ENCODE measurements around the gene DDI2. TPM values are rescaled to one million over a fixed set of nuclear protein-coding genes. Genes with fewer than 3 reads are reported as not detected.

DDI2 gene
- total and polyA plus RNA-seq, 11 donors, result 6.2 to 33.5 (median 21.8) TPM

GRCh38 chr1:15701784-15702183, 84.5 kb downstream of the DDI2 start:
- H3K4me3 ChIP-seq, result no peak overlapping the region
- 72 to 89% (median 85%) methylated on average over 8 of the region's 8 CpGs for WGBS, 4 donors
- peak overlapping the region in 5 of 12 donors; percentile 6 to 96 (median 89) for H3K27ac ChIP-seq
- no peaks in the 10 kb centered on the region for H3K9me3 ChIP-seq
- H3K27me3 ChIP-seq, result no peaks in the 10 kb centered on the region
- peaks cover 9 to 84% (median 59%) of the 10 kb centered on the region in 12 donors for H3K4me1 ChIP-seq
- intact Hi-C loops (cut with DNase I), result loop anchor here in 1 of 10 donors (5.0 kb wide), 1 partner anchor 36 kb away; the partner anchor contains the start of gene SLC25A34
- peaks cover 0 to 33% (median 7%) of the 10 kb centered on the region in 9 donors for H3K36me3 ChIP-seq
- DNase-seq, result no peak
- no peak for ATAC-seq
- TF ChIP-seq POLR2A (IDR thresholded peaks at IDR 0.05), result no peak
- TF ChIP-seq CTCF (IDR thresholded peaks at IDR 0.05), result no peak

GRCh38 chr1:15702722-15703550, 85.7 kb downstream of the DDI2 start:
- H3K27me3 ChIP-seq, result no peaks in the 10 kb centered on the region

GRCh38 chr1:15703562-15703961, 86.3 kb downstream of the DDI2 start:
- intact Hi-C loops (cut with DNase I), result loop anchor here in 1 of 10 donors (5.0 kb wide), 1 partner anchor 34 kb away; the partner anchor contains the start of gene SLC25A34

More at GRCh38 chr1:15702722-15703550, 85.7 kb downstream of the DDI2 start:
- H3K27ac ChIP-seq, result peak overlapping the region; percentile 14 to 96 (median 86)
- intact Hi-C loops (cut with DNase I), result loop anchor here in 1 of 10 donors (5.0 kb wide), 1 partner anchor 34 kb away; the partner anchor contains the start of gene SLC25A34
- peak overlapping the region in 5 of 12 donors; percentile 1 to 17 (median 14) for H3K4me3 ChIP-seq
- H3K36me3 ChIP-seq, result peaks cover 0 to 27% (median 7%) of the 10 kb centered on the region in 9 donors
- TF ChIP-seq POLR2A (IDR thresholded peaks at IDR 0.05) (no peak), CTCF (IDR thresholded peaks at IDR 0.05) (peak in 7 of 12 donors; percentile 9 to 44 (median 24))
- ATAC-seq, result peak; percentile 45 to 74 (median 64)
- DNase-seq, result peak in 3 of 5 donors; percentile 28 to 56 (median 45)
- WGBS, 4 donors, result 58 to 65% (median 63%) methylated on average over 19 of the region's 19 CpGs
- no peaks in the 10 kb centered on the region for H3K9me3 ChIP-seq
- H3K4me1 ChIP-seq, result peaks cover 7 to 83% (median 58%) of the 10 kb centered on the region in 12 donors

More at GRCh38 chr1:15703562-15703961, 86.3 kb downstream of the DDI2 start:
- ATAC-seq, result peak; percentile 73 to 94 (median 94)
- no peaks in the 10 kb centered on the region for H3K9me3 ChIP-seq
- peak overlapping the region; percentile 14 to 96 (median 86) for H3K27ac ChIP-seq
- H3K4me3 ChIP-seq, result peak overlapping the region in 7 of 12 donors; percentile 1 to 17 (median 8)
- H3K27me3 ChIP-seq, result no peaks in the 10 kb centered on the region
- peaks cover 7 to 84% (median 56%) of the 10 kb centered on the region in 12 donors for H3K4me1 ChIP-seq
- 8 to 23% (median 14%) methylated on average over 9 of the region's 9 CpGs for WGBS, 4 donors
- peaks cover 0 to 23% (median 7%) of the 10 kb centered on the region in 9 donors for H3K36me3 ChIP-seq
- peak; percentile 77 to 88 (median 81) for DNase-seq
- TF ChIP-seq CTCF (IDR thresholded peaks at IDR 0.05) (no peak), POLR2A (IDR thresholded peaks at IDR 0.05) (no peak)

Data from heart left ventricle (tissue), 16 donors.